Parathyroid adenoma (tissue), 2 donors: Measurements from ENCODE around the gene SYT14.

Source experiments
- H2AFZ ChIP-seq: fragments of 300-600 bp; sonication (generic); one replicate; pipeline ENCODE4 v1.7.0; 2017; ENCODE audit warnings: antibody characterized with exemption, mild to moderate bottlenecking
- H3K27ac ChIP-seq: fragments of 300-600 bp; sonication (generic); one replicate; pipeline ENCODE4 v1.7.0; 2017
- H3K27me3 ChIP-seq: fragments of 300-600 bp; sonication (generic); one replicate; pipeline ENCODE4 v1.7.0; 2017; ENCODE audit warnings: low read length; ENCODE audit not compliant: control insufficient read depth, insufficient read depth
- H3K36me3 ChIP-seq: fragments of 300-600 bp; sonication (generic); one replicate; pipeline ENCODE4 v1.7.0; 2017; ENCODE audit warnings: low read length; ENCODE audit not compliant: control insufficient read depth, insufficient read depth
- H3K4me1 ChIP-seq: fragments of 300-600 bp; sonication (generic); one replicate; pipeline ENCODE4 v1.7.0; 2017; ENCODE audit warnings: control low read depth
- H3K4me2 ChIP-seq: fragments of 300-600 bp; sonication (generic); one replicate; pipeline ENCODE4 v1.7.0; 2017; ENCODE audit warnings: low read length
- H3K4me3 ChIP-seq: fragments of 300-600 bp; sonication (generic); one replicate; pipeline ENCODE4 v1.7.0; 2017; ENCODE audit warnings: low read depth, low read length
- H3K79me2 ChIP-seq: fragments of 300-600 bp; sonication (generic); one replicate; pipeline ENCODE4 v1.7.0; 2017; ENCODE audit warnings: control low read depth
- H3K9ac ChIP-seq: fragments of 300-600 bp; sonication (generic); one replicate; pipeline ENCODE4 v1.7.0; 2017; ENCODE audit warnings: mild to moderate bottlenecking
- H3K9me3 ChIP-seq: fragments of 300-600 bp; sonication (generic); one replicate; pipeline ENCODE4 v1.7.0; 2017; ENCODE audit warnings: low read length; ENCODE audit not compliant: control insufficient read depth
- CTCF ChIP-seq: fragments of 300-600 bp; sonication (generic); IDR thresholded peaks from one replicate; pipeline ENCODE4 v1.7.0; 2017; ENCODE audit warnings: antibody characterized with exemption, mild to moderate bottlenecking
- donor health status: primary hyperparathyroidism.

Gene SYT14

GRCh38 chr1:210217482-210217881 is 279.5 kb downstream of the SYT14 start:
- Histone ChIP-seq H3K4me3 (no peak overlapping the region), H3K27me3 (no peaks in the 10 kb centered on the region), H3K9me3 (no peaks in the 10 kb centered on the region), H3K4me1 (no peaks in the 10 kb centered on the region), H2AFZ (no peak overlapping the region), H3K4me2 (no peak overlapping the region), H3K36me3 (no peaks in the 10 kb centered on the region), H3K9ac (no peak overlapping the region), H3K27ac (no peak overlapping the region), H3K79me2 (no peaks in the 10 kb centered on the region)
- no peak for TF ChIP-seq CTCF

- TF ChIP-seq CTCF = no peak
These were observed 280.0 kb downstream of the SYT14 start for GRCh38 chr1:210218047-210218446.

More at GRCh38 chr1:210218047-210218446, 280.0 kb downstream of the SYT14 start:
- Histone ChIP-seq H3K4me3 (no peak overlapping the region), H3K27me3 (no peaks in the 10 kb centered on the region), H3K4me2 (no peak overlapping the region), H3K9me3 (no peaks in the 10 kb centered on the region), H3K27ac (no peak overlapping the region), H3K36me3 (no peaks in the 10 kb centered on the region), H3K4me1 (peaks cover 3% of the 10 kb centered on the region), H2AFZ (no peak overlapping the region), H3K9ac (no peak overlapping the region), H3K79me2 (no peaks in the 10 kb centered on the region)
